AG04450 (cell line): ENCODE measurements around the gene HAX1. TPM values are rescaled to one million over a fixed set of nuclear protein-coding genes. Genes with fewer than 3 reads are reported as not detected.
"Not testable (repeated sequence)": the region's sequence is repeated elsewhere in the genome, so short reads cannot be mapped to it uniquely, and the experiment has no call there.

Experiments
- CTCF ChIA-PET: fragments of 300-600, 350-600 bp; formaldehyde crosslinking; extraction: SDS; loops from one replicate; lab custom pipeline; 2022; ENCODE audit warnings: antibody characterized with exemption, inconsistent platforms; lab: Charles Lee
- POLR2A ChIA-PET: fragments of 350-600 bp; formaldehyde crosslinking; extraction: SDS; loops from one replicate; lab custom pipeline; 2021; ENCODE audit warnings: antibody characterized with exemption, inconsistent platforms; lab: Yijun Ruan, JAX
- DNase-seq: peaks from one replicate; pipeline ENCODE4 v3.0.0-alpha.2; 2011; ENCODE audit warnings: low read depth, low spot score
- H3K27ac ChIP-seq: one replicate; pipeline ENCODE4 v1.5.1; 2012; ENCODE audit warnings: low read depth, low read length, control low read depth
- H3K27me3 ChIP-seq: one replicate; pipeline ENCODE4 v1.6.0; 2012; ENCODE audit warnings: low read length; ENCODE audit not compliant: control insufficient read depth, insufficient read depth
- H3K4me3 ChIP-seq: 2 replicates; pipeline ENCODE4 v1.5.1; 2011; ENCODE audit warnings: mild to moderate bottlenecking, low read depth, low read length, control low read depth
- H3K9me3 ChIP-seq: 2 replicates; pipeline ENCODE4 v1.5.1; 2012; ENCODE audit warnings: low read length; ENCODE audit not compliant: control insufficient read depth, insufficient read depth
- CTCF ChIP-seq: IDR thresholded peaks from 2 replicates; pipeline ENCODE4 v1.5.1; 2011; ENCODE audit warnings: low read depth, low read length, control low read depth, inconsistent platforms
- polyA plus RNA-seq: library from polyadenylated mRNA; depleted of rRNA; stranded (reverse); fragments of >200 nt; gene quantifications from 2 replicates; pipeline ENCODE4 v1.2.3, GENCODE V29; 2011

HAX1 gene
- polyA plus RNA-seq, 1 experiment = 131 TPM

DNA sequence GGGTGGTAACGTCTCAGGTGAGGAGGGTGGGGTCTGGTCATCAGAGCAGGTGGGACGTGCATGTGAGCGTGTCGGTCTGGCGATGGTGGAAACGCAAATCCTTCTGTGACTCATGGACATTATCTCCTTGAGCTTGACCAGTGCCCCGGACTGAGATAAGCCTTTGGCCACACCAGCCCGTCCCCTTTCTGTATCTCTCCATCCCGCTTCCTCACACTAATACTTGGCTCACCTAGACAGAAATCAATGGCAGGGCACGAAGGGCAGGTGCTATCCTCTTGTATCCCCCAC, 40.6 kb downstream of the HAX1 start:
- Histone ChIP-seq H3K9me3 (peaks cover 4% of the 10 kb centered on the region; the same call in 1 of the 2 replicates), H3K27me3 (peaks cover 6% of the 10 kb centered on the region), H3K27ac (no peak overlapping the region), H3K4me3 (no peak overlapping the region)
- DNase-seq = no peak
- TF ChIP-seq CTCF = no peak
- POLR2A ChIA-PET = no interaction called here
- CTCF ChIA-PET = no interaction called here

- H3K27ac ChIP-seq, H3K27me3 ChIP-seq, DNase-seq, H3K4me3 ChIP-seq, H3K9me3 ChIP-seq: not testable (repeated sequence)
- CTCF ChIA-PET = interaction anchor here (2.1 kb wide), 1 partner anchor 20 kb away, joined by 9 read pairs; no protein-coding TSS in a partner anchor
- POLR2A ChIA-PET = interaction anchor here (0.6 to 0.9 kb wide), 2 partner anchors 12 to 42 kb away, joined by 3 to 10 read pairs; no protein-coding TSS in a partner anchor
These were observed 41.8 kb downstream of the HAX1 start for GRCh38 chr1:154314226-154314625.

- TF ChIP-seq CTCF = no peak
- peaks cover 4% of the 10 kb centered on the region; the same call in 1 of the 2 replicates for H3K9me3 ChIP-seq
- H3K27me3 ChIP-seq = peaks cover 11% of the 10 kb centered on the region
- ChIA-PET POLR2A (no interaction called here), CTCF (interaction anchor here (1.5 to 2.1 kb wide), 2 partner anchors 8 to 10 kb away, joined by 3 to 7 read pairs; partner anchors contain the start of gene ATP8B2)
- H3K27ac ChIP-seq = no peak overlapping the region
- no peak for DNase-seq
- no peak overlapping the region for H3K4me3 ChIP-seq
These were observed 44.3 kb downstream of the HAX1 start for GRCh38 chr1:154316704-154317103.

- Histone ChIP-seq H3K27ac (no peak overlapping the region), H3K4me3 (no peak overlapping the region), H3K27me3 (peaks cover 19% of the 10 kb centered on the region), H3K9me3 (peaks cover 4% of the 10 kb centered on the region; the same call in 1 of the 2 replicates)
- no peak for TF ChIP-seq CTCF
- ChIA-PET POLR2A (no interaction called here), CTCF (interaction anchor here (0.8 to 1.7 kb wide), 2 partner anchors 16 to 228 kb away, joined by 3 to 7 read pairs; no protein-coding TSS in a partner anchor)
- no peak for DNase-seq
These were observed 46.0 kb downstream of the HAX1 start for GRCh38 chr1:154318386-154318785.

- H3K4me3 ChIP-seq = no peak within 1 kb of the TSS
- H3K27me3 ChIP-seq = peaks cover 22% of the 10 kb centered on the region
- no peak within 1 kb of the TSS for H3K27ac ChIP-seq
- ChIA-PET CTCF (interaction anchor here (6.5 kb wide), 1 partner anchor 14 kb away, joined by 127 read pairs; no protein-coding TSS in a partner anchor), POLR2A (no interaction called here)
- no peak for TF ChIP-seq CTCF
- peaks cover 4% of the 10 kb centered on the region; the same call in 1 of the 2 replicates for H3K9me3 ChIP-seq
- DNase-seq = no peak
These were observed 48.6 kb downstream of the HAX1 start, which contains the start of gene AQP10 for GRCh38 chr1:154320882-154321608. AQP10 (plus strand) TSS chr1:154321093; CDS start chr1:154321156, 63 bp downstream.

GRCh38 chr1:154321609-154321934, 49.1 kb downstream of the HAX1 start:
- CTCF ChIA-PET = interaction anchor here (6.5 kb wide), 1 partner anchor 14 kb away, joined by 127 read pairs; no protein-coding TSS in a partner anchor
- peaks cover 22% of the 10 kb centered on the region for H3K27me3 ChIP-seq
- POLR2A ChIA-PET, DNase-seq, H3K27ac ChIP-seq, H3K4me3 ChIP-seq, H3K9me3 ChIP-seq: not testable (repeated sequence)
